HG03060 (cell line): ENCODE results near the gene HBA2.
"Not testable (repeated sequence)": the region's sequence is repeated elsewhere in the genome, so short reads cannot be mapped to it uniquely, and the experiment has no call there.

Source experiments
- ATAC-seq: cut with Tn5 transposase; IDR thresholded peaks from one replicate; pipeline ENCODE4 v1.9.1; 2021; ENCODE audit warnings: low read depth, moderate number of reproducible peaks; ENCODE audit not compliant: unreplicated experiment

The HBA2 gene

DNA sequence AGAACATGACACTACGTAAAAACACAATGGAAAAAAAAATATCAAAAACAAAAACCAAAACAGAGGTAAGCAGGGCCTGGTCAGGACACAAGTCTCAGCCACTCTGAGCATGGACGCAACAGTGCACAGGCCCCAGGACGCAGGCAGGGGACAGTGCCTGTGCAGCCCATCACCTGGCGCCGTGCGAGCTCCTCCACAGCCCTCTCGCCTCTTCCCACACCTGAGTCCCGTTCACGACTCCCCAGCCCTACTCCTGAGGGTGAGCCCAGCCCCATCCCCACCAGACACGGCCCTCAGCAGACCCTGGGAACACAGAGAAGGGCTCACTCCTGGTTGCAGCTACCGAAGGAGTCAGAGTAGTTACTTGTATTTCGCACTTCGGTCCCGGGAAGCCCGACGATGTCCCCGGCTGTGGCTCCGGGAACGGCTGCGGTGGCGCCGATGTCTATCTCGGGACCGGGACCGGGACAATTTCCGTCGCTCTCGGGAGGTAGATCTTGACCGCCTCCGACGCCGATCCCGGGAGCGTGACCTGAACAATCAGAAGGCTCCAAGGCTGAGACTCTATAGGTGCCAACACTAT is 17.0 kb downstream of the HBA2 start:
- no peak for ATAC-seq

DNA sequence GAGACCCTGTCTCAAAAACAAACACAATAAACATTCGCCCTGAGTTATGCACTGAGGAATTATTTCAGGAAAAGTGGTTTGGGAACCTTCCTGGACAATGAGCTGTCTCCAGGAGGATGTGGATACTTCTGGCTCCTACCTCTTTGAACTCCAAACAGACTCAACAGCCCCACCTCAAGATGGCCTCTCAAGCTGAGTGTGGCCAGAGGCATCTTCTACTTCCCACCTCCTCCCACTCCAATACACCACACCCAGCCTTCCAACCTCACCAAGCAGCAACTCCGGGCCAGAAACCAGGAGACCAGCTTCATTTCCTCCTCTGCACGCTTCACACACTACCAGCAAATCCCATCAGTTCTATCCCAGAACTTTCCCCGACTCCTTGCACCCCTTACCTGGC is 19.2 kb downstream of the HBA2 start:
- no peak for ATAC-seq

DNA sequence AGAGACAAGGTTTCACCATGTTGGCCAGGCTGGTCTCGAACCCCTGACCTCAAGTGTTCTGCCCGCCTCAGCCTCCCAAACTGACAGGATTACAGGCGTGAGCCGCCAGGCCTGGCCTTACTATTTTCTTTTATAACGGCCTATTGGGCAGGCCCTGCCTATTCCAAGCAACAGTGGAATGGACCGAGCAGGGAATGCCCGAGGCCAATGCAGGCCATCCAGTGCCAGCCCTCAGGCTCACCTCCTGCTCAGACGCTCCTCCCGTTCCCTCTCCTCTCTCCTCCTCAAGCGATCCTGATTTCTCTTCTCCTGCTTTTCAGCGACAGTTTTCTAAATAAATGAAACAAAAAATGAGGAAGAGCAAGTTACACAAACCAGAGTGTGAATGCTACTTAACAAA is 20.0 kb downstream of the HBA2 start:
- ATAC-seq: no peak

DNA sequence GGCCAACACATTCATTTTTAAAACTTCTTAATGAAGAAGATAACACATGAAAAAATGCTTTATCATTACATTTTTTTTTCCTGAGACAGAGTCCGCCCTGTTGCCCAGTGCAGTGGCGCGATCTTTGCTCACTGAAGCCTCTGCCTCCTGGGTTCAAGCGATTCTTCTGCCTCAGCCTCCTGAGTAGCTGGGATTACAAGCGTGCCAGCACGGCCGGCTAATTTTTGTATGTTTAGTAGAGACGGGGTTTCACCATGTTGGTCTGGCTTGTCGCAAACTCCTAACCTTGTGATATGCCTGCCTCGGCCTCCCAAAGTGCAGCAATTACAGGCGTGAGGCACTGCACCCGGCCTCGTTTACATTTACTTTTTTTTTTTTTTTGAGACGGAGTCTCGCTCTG is 20.8 kb downstream of the HBA2 start:
- no peak for ATAC-seq

DNA sequence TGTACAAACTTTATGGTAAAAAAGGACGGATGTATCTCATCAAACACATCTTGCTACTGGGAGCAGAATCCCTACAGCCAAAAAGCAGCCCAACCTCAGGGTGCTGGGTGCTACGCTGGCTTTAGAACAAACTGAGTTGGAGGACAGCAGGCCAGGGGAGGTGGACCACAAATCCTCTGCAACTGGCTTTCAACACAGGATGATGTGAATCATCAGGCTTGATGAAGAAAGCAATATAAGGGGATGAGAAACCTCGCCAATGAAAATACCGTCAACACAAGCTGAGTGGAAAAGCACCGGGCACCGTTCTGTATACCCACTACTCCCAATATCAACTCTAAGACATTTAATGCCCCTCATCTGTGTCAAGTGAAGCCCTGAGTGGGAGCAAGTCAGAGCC is 21.8 kb downstream of the HBA2 start:
- no peak for ATAC-seq

DNA sequence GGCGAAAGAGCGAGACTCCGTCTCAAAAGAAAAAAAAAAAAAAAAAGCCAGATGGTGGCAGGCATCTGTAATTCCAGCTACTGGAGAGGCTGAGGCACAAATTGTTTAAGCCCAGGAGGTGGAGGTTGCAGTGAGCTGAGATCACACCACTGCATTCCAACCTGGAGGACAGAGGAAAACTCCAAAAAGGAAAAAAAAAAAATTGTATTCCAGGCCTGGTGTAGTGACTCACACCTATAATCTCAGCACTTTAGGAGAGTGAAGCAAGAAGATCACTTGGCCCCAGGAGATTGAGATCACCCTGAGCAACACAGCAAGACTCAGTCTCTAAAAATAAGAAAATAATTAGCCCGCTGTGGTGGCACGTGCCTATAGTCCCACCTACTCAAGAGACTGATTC is 27.7 kb downstream of the HBA2 start:
- ATAC-seq: no peak

DNA sequence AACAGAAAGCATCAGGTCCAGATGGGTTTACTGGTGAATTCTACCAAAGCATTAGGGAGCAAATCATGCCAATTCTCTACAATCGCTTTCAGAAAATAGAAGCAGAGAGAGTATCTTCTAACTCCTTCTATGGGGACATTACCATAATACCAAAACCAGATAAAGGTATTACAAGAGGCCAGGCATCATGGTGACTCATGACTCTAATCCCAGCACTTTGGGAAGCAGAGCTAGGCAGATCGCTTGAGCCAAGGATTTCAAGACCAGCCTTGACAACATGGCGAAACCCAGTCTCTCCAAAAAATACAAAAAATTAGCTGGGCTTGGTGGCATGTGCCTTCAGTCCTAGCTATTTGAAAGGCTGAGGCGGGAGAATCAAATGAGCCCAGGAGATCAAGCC is 30.6 kb downstream of the HBA2 start:
- no peak for ATAC-seq

DNA sequence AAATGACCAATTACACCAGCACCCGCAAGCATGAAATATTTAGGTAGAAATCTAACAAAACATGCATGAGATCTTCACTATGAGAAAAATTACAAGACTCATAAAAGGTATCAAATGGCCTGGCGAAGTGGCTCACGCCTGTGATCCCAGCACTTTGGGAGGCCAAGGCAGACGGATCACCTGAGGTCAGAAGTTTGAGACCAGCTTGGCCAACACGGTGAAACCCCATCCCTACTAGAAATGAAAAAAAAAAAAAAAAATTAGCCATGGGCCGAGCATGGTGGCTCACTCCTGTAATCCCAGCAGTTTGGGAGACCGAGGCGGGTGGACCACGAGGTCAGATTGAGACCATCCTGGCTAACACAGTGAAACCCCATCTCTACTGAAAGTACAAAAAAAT is 31.4 kb downstream of the HBA2 start:
- not testable (repeated sequence) for ATAC-seq

DNA sequence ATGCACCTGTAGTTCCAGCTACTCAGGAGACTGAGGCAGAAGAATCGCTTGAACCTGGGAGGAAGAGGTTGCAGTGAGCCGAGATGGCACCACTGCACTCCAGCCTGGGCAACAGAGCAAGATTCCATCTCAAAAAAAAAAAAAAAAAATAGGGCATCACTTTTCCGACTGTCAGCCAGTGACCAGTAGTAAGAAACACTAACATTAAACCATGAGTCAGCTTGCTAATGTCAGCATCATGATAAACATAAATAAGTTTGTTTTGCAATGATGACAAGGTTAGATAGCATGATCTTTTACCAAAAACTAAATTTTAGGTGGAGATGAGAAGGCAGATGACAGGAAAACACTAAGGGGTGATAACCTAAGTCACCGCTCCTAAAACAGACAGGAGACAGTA is 36.7 kb downstream of the HBA2 start:
- ATAC-seq: not testable (repeated sequence)

DNA sequence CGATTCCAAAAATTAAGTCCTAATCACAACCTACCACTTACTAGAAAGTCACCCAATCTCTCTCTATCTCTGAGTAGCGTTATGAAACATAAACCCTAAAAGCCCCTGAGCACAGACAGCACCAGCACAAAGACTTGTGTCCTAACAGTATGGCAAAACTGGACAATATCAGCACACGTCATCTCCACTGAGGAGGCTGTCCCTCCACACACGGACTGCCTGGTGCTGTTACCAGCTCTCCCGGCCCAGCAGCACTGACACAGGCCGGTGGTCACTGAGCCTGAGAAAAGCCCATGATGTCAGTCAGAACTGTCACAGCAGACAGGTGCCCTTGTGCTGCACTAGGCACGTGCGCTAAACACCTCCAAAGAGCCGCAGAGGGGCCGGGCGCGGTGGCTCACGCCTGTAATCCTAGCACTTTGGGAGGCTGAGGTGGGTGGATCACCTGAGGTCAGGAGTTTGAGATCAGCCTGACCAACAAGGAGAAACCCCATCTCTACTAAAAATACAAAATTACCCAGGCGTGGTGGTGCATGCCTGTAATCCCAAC is 39.0 kb downstream of the HBA2 start:
- not testable (repeated sequence) for ATAC-seq

DNA sequence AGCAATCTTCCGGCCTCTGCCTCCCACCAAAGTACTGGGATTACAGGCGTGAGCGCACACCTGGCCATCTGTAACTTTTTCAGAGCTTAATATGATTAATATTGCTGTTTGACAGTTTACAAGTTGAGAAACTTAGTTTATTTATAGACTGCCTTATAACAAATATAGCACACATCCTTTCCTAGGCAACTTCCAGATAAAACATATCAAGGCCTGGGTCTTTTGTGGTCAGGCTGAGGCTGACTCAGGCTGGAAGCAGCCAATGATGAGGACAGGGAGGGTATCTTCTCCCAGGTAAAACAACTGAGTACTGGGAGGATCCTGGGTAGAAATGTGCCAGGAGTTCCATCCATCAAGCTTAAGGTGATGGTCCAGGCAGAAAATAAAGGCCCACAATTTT is 40.3 kb downstream of the HBA2 start:
- ATAC-seq: no peak

DNA sequence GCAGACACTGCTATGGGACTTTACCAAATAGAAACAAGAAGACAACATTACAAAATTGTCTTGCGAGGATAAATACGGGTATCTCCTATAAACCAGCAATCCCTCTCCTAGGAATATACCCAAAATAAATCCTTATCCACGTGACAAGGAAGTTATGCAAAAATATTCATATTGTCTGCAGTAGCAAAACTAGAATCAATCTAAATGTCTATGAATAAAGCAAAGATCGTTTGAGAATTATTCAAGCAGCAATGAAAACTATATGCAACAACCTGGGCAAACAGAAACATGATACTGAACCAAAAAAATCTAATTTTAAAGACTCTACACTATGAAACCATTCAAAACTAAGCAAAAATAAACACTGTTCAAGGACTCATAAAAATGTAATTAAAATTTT is 47.3 kb downstream of the HBA2 start:
- ATAC-seq: no peak
